Neuronal stem cell (in vitro differentiated cells): ENCODE results near the gene LGALS12.
"Not testable (repeated sequence)": the region's sequence is repeated elsewhere in the genome, so short reads cannot be mapped to it uniquely, and the experiment has no call there.

ENCODE experiments used
- DNase-seq: peaks from one replicate; pipeline ENCODE4 v3.0.0-alpha.2; 2013; ENCODE audit warnings: low spot score
- H2AFZ ChIP-seq: one replicate; pipeline ENCODE4 v1.6.1; 2013; ENCODE audit warnings: mild to moderate bottlenecking, low read length, inconsistent platforms
- H2AK5ac ChIP-seq: 2 replicates; pipeline ENCODE4 v1.6.1; 2013; ENCODE audit warnings: low read depth, mild to moderate bottlenecking, inconsistent platforms, low read length, moderate library complexity, mixed read lengths
- H2BK120ac ChIP-seq: 2 replicates; pipeline ENCODE4 v1.6.1; 2013; ENCODE audit warnings: low read depth, mild to moderate bottlenecking, inconsistent platforms, low read length, moderate library complexity, mixed read lengths
- H2BK12ac ChIP-seq: one replicate; pipeline ENCODE4 v1.6.1; 2013; ENCODE audit warnings: low read length, inconsistent platforms
- H2BK15ac ChIP-seq: 2 replicates; pipeline ENCODE4 v1.6.1; 2013; ENCODE audit warnings: mild to moderate bottlenecking, low read length, inconsistent platforms, mixed read lengths
- H2BK5ac ChIP-seq: one replicate; pipeline ENCODE4 v1.6.1; 2013; ENCODE audit warnings: inconsistent platforms, mild to moderate bottlenecking, low read length, moderate library complexity
- H3K14ac ChIP-seq: one replicate; pipeline ENCODE4 v1.6.1; 2013; ENCODE audit warnings: low read length, inconsistent platforms
- H3K18ac ChIP-seq: 2 replicates; pipeline ENCODE4 v1.6.1; 2013; ENCODE audit warnings: low read length, inconsistent platforms
- H3K23ac ChIP-seq: 2 replicates; pipeline ENCODE4 v1.6.1; 2013; ENCODE audit warnings: low read depth, mild to moderate bottlenecking, mixed read lengths, low read length, inconsistent platforms; ENCODE audit not compliant: poor library complexity
- H3K27ac ChIP-seq: replicated peaks from 3 replicates; pipeline ENCODE4 v1.5.1; 2013; ENCODE audit warnings: low read length, inconsistent platforms
- H3K27me3 ChIP-seq, 3 experiments: 2 replicates each; pipeline ENCODE4 v1.6.1; 2013; ENCODE audit warnings: low read length in 3 of 3, mild to moderate bottlenecking in 2 of 3, inconsistent platforms in 1 of 3, low read depth in 1 of 3, mixed read lengths in 1 of 3, moderate library complexity in 1 of 3; ENCODE audit not compliant: control insufficient read depth in 3 of 3, insufficient read depth in 3 of 3
- H3K36me3 ChIP-seq, 2 donors: replicated peaks in 1 of 2; 2 replicates each; pipeline ENCODE4 v1.6.1; 2013; ENCODE audit warnings: low read length in 2 of 2; ENCODE audit not compliant: control insufficient read depth in 2 of 2, insufficient read depth in 2 of 2
- H3K4ac ChIP-seq: 2 replicates; pipeline ENCODE4 v1.6.1; 2013; ENCODE audit warnings: inconsistent platforms, mild to moderate bottlenecking, low read length, moderate library complexity
- H3K4me1 ChIP-seq, 2 donors: 1 replicate in 1 of 2; 2 replicates in 1 of 2; pipeline ENCODE4 v1.6.1; 2013; ENCODE audit warnings: low read length in 2 of 2, low read depth in 1 of 2; ENCODE audit not compliant: control insufficient read depth in 2 of 2, insufficient read depth in 1 of 2
- H3K4me2 ChIP-seq: one replicate; pipeline ENCODE4 v1.6.1; 2013; ENCODE audit warnings: mild to moderate bottlenecking, low read length, inconsistent platforms; ENCODE audit not compliant: insufficient read depth, poor library complexity, severe bottlenecking
- H3K4me3 ChIP-seq, 2 donors: 2 replicates each; pipeline ENCODE4 v1.5.1; 2013; ENCODE audit warnings: low read length in 2 of 2, mild to moderate bottlenecking in 2 of 2, inconsistent platforms in 1 of 2, moderate library complexity in 1 of 2
- H3K79me1 ChIP-seq: one replicate; pipeline ENCODE4 v1.6.1; 2013; ENCODE audit warnings: low read depth, mild to moderate bottlenecking, inconsistent platforms, low read length, moderate library complexity
- H3K9ac ChIP-seq: one replicate; pipeline ENCODE4 v1.6.1; 2013; ENCODE audit warnings: mild to moderate bottlenecking, low read depth, low read length, inconsistent platforms; ENCODE audit not compliant: poor library complexity
- H3K9me3 ChIP-seq, 2 donors: replicated peaks in 1 of 2; 2 replicates each; pipeline versions ENCODE3 to v1.6.1; 2013; ENCODE audit warnings: low read length in 2 of 2, mild to moderate bottlenecking in 2 of 2, inconsistent platforms in 1 of 2, low read depth in 1 of 2, mixed read lengths in 1 of 2, moderate library complexity in 1 of 2; ENCODE audit not compliant: control insufficient read depth in 2 of 2, insufficient read depth in 1 of 2
- H4K8ac ChIP-seq: one replicate; pipeline ENCODE4 v1.6.1; 2013; ENCODE audit warnings: low read depth, mild to moderate bottlenecking, inconsistent platforms, low read length, moderate library complexity
- H4K91ac ChIP-seq: one replicate; pipeline ENCODE4 v1.6.1; 2013; ENCODE audit warnings: low read length, low read depth, mild to moderate bottlenecking, inconsistent platforms; ENCODE audit not compliant: poor library complexity
- WGBS, 2 donors: extraction: QIAGEN DNeasy Blood & Tissue Kit; methylation state at CpG; one replicate each; pipeline ENCODE4 v1.1.7; 2013; ENCODE audit warnings: missing lambda C conversion rate in 2 of 2, mixed read lengths in 1 of 2; ENCODE audit not compliant: insufficient read length in 2 of 2, insufficient replicate concordance in 1 of 2; ENCODE audit errors: extremely low coverage in 2 of 2; 5-methylcytosine and 5-hydroxymethylcytosine counted together

LGALS12 gene

DNA sequence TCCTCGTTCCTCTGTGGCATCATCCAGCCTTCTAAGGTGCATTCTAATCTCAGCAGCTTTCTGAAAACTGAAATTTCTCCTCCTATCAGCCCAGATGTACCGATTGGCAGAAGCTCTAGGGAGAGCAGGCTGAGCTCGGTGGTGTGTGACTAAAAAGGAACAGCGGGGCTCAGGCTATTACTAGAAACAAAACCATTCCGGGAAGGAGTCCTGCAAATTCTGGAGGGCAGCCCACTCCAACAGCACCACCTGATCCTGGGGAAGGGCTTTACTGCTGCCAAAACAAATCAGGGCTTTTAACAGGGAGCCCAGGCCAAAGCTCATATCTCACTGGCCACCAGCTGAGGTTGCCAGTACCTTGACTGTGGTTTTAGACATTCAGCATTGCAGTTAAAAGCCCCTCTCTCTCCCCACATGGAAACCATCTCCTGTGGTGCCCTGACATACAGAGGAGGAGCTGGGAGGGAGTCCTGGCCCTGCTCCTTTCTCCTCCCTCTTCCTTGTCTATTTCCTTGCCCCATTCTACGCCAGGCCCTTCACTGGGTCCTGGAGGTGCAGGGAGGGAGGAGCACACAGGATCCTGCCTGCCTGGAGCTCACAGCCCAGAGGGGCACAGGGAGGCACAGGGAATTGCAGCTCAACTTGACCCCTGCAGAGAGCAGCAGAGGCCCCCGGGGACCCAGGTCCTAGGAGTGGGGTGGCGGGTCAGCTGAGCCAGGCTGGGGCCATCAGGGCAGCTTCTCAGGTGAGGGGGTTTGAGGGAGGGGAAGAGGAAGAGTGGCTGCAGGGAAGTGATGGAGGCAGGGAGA, 31.6 kb downstream of the LGALS12 start:
- H3K4me3 ChIP-seq = no peak overlapping the region
- H3K4me1 ChIP-seq = peaks cover 0 to 6% of the 10 kb centered on the region in 2 donors
- H3K23ac ChIP-seq = peak overlapping the region; percentile 37
- peak overlapping the region; percentile 71 for H2BK15ac ChIP-seq
- no peak overlapping the region for H2BK120ac ChIP-seq
- no peaks in the 10 kb centered on the region for H3K36me3 ChIP-seq
- peaks cover 0 to 7% (median 0%) of the 10 kb centered on the region in 3 experiments for H3K27me3 ChIP-seq
- H4K8ac ChIP-seq = no peak overlapping the region
- no peak for DNase-seq
- H3K4ac ChIP-seq = peak overlapping the region; percentile 41
- H3K9me3 ChIP-seq = no peaks in the 10 kb centered on the region
- H3K79me1 ChIP-seq = no peaks in the 10 kb centered on the region
- H3K18ac ChIP-seq = peak overlapping the region; percentile 78
- H4K91ac ChIP-seq = no peak overlapping the region
- no peak overlapping the region for H3K27ac ChIP-seq
- no peak overlapping the region for H3K9ac ChIP-seq
- H3K14ac ChIP-seq = peak overlapping the region; percentile 63
- H2BK12ac ChIP-seq = peak overlapping the region; percentile 26
- WGBS, 2 donors = no CpG with 5 or more reads among the region's 8 CpGs
- peak overlapping the region; percentile 90 for H2AK5ac ChIP-seq
- no peak overlapping the region for H2BK5ac ChIP-seq
- H2AFZ ChIP-seq = peak overlapping the region; percentile 37
- no peak overlapping the region for H3K4me2 ChIP-seq

DNA sequence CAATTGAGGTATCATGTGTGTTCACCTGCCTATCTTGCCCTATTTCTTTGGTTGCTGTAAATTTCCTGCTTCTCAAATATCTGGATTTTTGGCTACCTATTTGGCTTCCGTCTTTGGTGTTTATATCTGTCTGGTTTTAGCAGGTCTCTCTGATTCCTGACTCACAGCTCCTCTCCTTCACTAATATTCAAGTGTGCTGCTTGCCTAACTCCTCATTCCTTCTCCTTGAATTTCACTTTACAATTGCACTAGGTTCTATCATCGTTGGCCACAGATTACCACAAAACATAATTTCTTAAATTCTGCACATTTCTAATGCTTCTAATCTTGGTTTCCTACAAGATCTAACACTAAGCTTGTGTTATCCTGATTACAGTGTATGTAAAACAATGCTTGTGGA, 36.6 kb downstream of the LGALS12 start:
- not testable (repeated sequence) for H3K23ac ChIP-seq, H3K4me2 ChIP-seq, H2BK120ac ChIP-seq, H3K9ac ChIP-seq, H4K91ac ChIP-seq, H3K27ac ChIP-seq, H2BK12ac ChIP-seq, H3K4ac ChIP-seq, H2BK15ac ChIP-seq, DNase-seq, H2AK5ac ChIP-seq, H3K27me3 ChIP-seq, H3K4me3 ChIP-seq, H3K9me3 ChIP-seq, H3K36me3 ChIP-seq, H3K79me1 ChIP-seq, H4K8ac ChIP-seq, H3K14ac ChIP-seq, H3K18ac ChIP-seq, H3K4me1 ChIP-seq, H2AFZ ChIP-seq, H2BK5ac ChIP-seq
- no CpG with 5 or more reads among the region's 2 CpGs for WGBS, 2 donors

DNA sequence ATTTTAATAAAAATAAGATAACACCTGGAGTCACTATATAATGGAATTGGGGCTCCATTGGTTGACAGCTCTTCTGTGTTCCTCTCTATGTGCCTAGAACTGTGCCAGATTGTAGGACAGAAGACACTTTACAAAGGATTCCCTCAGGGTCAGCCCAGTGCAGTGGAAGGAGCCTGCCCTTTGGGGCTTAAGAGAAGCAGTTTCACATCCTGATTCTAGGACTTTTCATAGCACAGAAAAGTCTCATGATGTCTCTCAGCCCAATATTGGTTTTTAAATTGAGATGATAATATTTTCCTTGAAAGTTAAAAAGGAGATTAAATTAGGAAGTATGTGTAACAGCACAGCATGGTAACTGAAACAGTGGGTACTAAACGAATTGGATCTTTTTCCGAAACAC, 37.8 kb downstream of the LGALS12 start:
- H4K91ac ChIP-seq = no peak overlapping the region
- H3K23ac ChIP-seq = no peak overlapping the region
- DNase-seq = no peak
- no peak overlapping the region for H3K18ac ChIP-seq
- H2BK5ac ChIP-seq = no peak overlapping the region
- H3K36me3 ChIP-seq = no peaks in the 10 kb centered on the region
- H3K4me2 ChIP-seq = no peak overlapping the region
- H3K27ac ChIP-seq = no peak overlapping the region
- no peaks in the 10 kb centered on the region for H3K79me1 ChIP-seq
- no peak overlapping the region for H3K9ac ChIP-seq
- H2BK12ac ChIP-seq = no peak overlapping the region
- H3K4me1 ChIP-seq = no peaks in the 10 kb centered on the region
- no peak overlapping the region for H3K4me3 ChIP-seq
- H3K9me3 ChIP-seq = no peaks in the 10 kb centered on the region
- no peak overlapping the region for H2AK5ac ChIP-seq
- H2BK15ac ChIP-seq = no peak overlapping the region
- no peak overlapping the region for H3K14ac ChIP-seq
- H3K4ac ChIP-seq = no peak overlapping the region
- peaks cover 0 to 5% (median 0%) of the 10 kb centered on the region in 3 experiments for H3K27me3 ChIP-seq
- no peak overlapping the region for H2BK120ac ChIP-seq
- no peak overlapping the region for H2AFZ ChIP-seq
- no CpG with 5 or more reads among the region's 2 CpGs for WGBS, 2 donors
- H4K8ac ChIP-seq = no peak overlapping the region

DNA sequence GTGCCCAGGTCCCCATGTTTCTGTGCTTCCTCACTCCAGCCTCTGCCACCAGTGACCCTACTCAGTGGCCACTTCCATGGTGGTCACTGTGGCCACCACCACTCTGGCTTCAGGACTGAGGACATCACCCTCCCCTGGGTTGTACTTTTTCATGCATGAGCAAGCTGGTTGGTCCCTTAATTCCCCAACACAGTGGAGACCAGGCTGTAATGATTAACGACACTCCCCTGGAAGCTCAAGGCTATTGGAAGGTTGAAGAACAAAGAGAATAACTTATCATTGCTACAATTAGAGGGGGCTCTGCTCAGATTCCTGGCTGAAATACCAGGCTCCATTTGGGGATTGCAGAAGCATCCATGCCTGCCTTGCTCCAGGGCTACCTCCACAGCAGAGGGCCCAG, 41.2 kb downstream of the LGALS12 start:
- Histone ChIP-seq H3K27me3 (peaks cover 0 to 5% (median 0%) of the 10 kb centered on the region in 3 experiments), H2BK120ac (no peak overlapping the region), H3K4me2 (no peak overlapping the region), H3K79me1 (no peaks in the 10 kb centered on the region), H3K9me3 (no peaks in the 10 kb centered on the region), H2AFZ (no peak overlapping the region), H2AK5ac (no peak overlapping the region), H3K9ac (no peak overlapping the region), H3K36me3 (no peaks in the 10 kb centered on the region), H3K14ac (peak overlapping the region; percentile 27), H2BK5ac (no peak overlapping the region), H4K8ac (no peak overlapping the region), H3K23ac (no peak overlapping the region), H3K4me1 (peaks cover 0 to 2% of the 10 kb centered on the region in 2 donors), H2BK15ac (no peak overlapping the region), H3K27ac (no peak overlapping the region), H4K91ac (no peak overlapping the region), H3K18ac (no peak overlapping the region), H3K4me3 (no peak overlapping the region), H3K4ac (no peak overlapping the region), H2BK12ac (no peak overlapping the region)
- no peak for DNase-seq
- no CpG with 5 or more reads among the region's 1 CpG for WGBS, 2 donors
